ENCODE data around the gene TACC2.

DNA sequence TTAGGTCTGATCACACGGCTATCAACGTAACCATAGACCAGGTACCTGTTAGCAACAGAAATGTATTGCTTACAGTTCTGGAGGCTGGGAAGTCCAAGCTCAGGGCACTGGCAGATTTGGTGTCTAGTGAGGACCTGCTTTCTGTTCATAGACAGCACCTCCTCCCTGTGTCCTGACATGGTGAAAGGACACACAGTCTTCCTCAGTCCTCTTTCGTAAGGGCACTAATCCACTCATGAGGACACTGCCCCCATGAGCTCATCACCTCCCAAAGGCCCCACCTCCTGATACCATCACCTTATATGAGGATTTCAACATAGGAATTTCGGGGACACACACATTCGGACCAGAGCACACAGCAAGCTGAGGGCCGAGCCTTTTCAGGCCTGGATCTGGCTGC is 210.7 kb downstream of the TACC2 start:
- TF ChIP-seq EZH2phosphoT487 (conservative IDR thresholded peaks at IDR 0.05; ENCODE audit: low read length) = no peak
- TF ChIP-seq, protein P1, sequence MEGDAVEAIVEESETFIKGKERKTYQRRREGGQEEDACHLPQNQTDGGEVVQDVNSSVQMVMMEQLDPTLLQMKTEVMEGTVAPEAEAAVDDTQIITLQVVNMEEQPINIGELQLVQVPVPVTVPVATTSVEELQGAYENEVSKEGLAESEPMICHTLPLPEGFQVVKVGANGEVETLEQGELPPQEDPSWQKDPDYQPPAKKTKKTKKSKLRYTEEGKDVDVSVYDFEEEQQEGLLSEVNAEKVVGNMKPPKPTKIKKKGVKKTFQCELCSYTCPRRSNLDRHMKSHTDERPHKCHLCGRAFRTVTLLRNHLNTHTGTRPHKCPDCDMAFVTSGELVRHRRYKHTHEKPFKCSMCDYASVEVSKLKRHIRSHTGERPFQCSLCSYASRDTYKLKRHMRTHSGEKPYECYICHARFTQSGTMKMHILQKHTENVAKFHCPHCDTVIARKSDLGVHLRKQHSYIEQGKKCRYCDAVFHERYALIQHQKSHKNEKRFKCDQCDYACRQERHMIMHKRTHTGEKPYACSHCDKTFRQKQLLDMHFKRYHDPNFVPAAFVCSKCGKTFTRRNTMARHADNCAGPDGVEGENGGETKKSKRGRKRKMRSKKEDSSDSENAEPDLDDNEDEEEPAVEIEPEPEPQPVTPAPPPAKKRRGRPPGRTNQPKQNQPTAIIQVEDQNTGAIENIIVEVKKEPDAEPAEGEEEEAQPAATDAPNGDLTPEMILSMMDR (IDR thresholded peaks at IDR 0.05; ENCODE audit: insufficient read depth, low read length, poor library complexity, severe bottlenecking) = no peak
